GM12873 (cell line): Measurements from ENCODE around the gene FNBP1.

Source experiments
- CTCF ChIP-seq: IDR thresholded peaks from 2 replicates; pipeline ENCODE4 v1.5.1; 2012; ENCODE audit warnings: low read depth, mild to moderate bottlenecking, moderate library complexity, low read length, control low read depth; ENCODE audit not compliant: insufficient read depth; ENCODE audit errors: missing control alignments

FNBP1 gene

GRCh38 chr9:129854588-129855110 is 188.3 kb downstream of the FNBP1 start:
- no peak for TF ChIP-seq CTCF

DNA sequence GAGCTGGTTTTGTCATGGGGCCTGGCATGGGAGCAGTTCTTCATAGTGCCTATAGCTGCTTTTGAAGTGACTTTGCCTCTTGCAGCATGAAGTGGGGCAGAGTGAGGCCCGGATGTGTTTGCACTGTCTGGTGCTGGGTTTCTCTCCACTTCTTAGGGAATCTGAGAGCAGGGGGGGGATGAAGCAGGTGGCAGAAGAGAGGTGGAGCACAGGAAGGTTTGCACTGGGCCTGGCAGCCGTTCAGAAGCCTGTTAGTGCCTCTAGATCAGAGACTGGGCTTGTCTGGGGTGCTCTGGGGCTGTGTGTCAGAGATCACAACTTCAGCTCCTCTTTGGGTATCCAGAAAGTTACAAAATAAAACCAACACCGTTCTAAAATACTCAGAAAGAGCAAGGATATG is 189.4 kb downstream of the FNBP1 start:
- no peak for TF ChIP-seq CTCF

GRCh38 chr9:129852579-129852978 is 190.4 kb downstream of the FNBP1 start:
- no peak for TF ChIP-seq CTCF

DNA sequence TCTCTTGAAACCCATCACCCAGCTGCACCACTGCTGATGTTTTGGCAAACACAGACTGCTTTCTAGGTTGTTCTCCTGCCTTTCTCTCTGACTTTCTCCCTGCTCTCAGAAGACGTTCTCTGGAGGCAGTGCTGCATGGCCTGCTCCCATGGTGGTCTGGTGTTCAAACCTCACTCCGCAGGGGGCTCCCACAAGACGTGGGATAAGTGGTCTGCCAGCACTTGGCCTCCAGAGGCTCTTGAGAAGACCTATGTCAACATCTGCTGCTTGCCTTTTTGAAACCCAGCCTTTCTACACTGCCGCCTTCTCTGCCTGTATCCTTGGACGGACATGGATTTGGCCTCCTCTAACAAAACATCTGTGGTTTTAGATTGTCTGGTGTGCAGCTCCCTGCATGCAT is 191.2 kb downstream of the FNBP1 start:
- no peak for TF ChIP-seq CTCF

- no peak for TF ChIP-seq CTCF
Observed at GRCh38 chr9:129850821-129851550, 192.0 kb downstream of the FNBP1 start.

GRCh38 chr9:129849901-129850300 is 193.1 kb downstream of the FNBP1 start:
- no peak for TF ChIP-seq CTCF

DNA sequence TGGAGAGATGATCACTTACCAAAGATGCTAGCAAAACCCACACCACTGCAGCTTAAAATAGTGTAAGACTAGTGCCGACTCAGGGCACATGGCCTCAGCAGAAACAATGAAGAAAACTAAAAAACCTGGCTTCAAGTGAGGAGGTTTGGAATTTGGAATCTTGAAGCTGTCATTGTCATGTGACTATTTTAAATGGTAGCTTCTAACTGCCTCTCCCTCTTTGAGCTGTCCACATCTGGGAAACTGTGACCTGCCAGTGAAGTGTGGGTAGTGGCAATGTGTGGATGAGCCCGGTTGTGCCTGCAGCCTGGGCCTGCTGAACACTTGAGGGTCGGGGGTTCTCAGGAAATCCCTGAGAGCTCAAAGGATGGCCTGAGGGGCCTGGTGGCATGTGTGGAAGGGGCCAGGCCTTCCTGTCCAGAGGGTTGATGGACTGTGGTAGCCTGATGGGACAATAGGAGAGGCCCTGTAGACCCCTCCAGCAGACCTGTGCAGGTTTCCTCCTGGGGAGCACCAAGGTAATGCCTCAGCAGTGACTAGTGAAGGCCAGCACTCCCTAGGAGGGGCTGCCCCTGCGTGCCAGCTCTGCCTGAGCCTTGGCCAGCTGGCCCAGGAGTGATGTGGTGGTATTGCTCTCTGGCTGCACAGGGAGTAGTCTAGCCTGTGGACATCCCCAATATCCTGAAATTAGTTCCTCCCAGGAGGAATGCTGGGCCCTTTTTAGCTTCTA is 194.1 kb downstream of the FNBP1 start:
- TF ChIP-seq CTCF: no peak
